GM12891 (cell line): ENCODE data around the gene WHAMM.

Experiments used
- POLR2A ChIP-seq: IDR thresholded peaks from 2 replicates; pipeline ENCODE4 v1.6.1; 2011; ENCODE audit warnings: low read depth, low read length, control low read depth
- POLR2AphosphoS5 ChIP-seq: IDR thresholded peaks from 2 replicates; pipeline ENCODE4 v1.6.1; 2011; ENCODE audit warnings: low read depth, low read length, control low read depth

GRCh38 chr15:82858932-82859331, 49.5 kb downstream of the WHAMM start:
- TF ChIP-seq POLR2AphosphoS5 (no peak), POLR2A (no peak)
